Caki2 (cell line): ENCODE measurements around the gene TIGD3. TPM values are rescaled to one million over a fixed set of nuclear protein-coding genes. Genes with fewer than 3 reads are reported as not detected.

Source experiments
- DNase-seq: peaks from one replicate; pipeline ENCODE4 v3.0.0-alpha.2; 2015; ENCODE audit warnings: low read depth
- in situ Hi-C: cut with HindIII; loops from 2 replicates; pipeline ENCODE4 v1.10.0; 2016; ENCODE audit warnings: low sequenced_read_pairs, low pct_unique_long_range_greater_than_20kb, mixed read lengths
- total RNA-seq: library from RNA; depleted of rRNA; stranded (reverse); fragments of >200 nt; shearing (Covaris generic); gene quantifications from 2 replicates; pipeline ENCODE4 v1.2.3, GENCODE V29; 2014; ENCODE audit warnings: low replicate concordance

The TIGD3 gene
- total RNA-seq, 1 experiment from 2014 or later = 1.5 TPM

DNA sequence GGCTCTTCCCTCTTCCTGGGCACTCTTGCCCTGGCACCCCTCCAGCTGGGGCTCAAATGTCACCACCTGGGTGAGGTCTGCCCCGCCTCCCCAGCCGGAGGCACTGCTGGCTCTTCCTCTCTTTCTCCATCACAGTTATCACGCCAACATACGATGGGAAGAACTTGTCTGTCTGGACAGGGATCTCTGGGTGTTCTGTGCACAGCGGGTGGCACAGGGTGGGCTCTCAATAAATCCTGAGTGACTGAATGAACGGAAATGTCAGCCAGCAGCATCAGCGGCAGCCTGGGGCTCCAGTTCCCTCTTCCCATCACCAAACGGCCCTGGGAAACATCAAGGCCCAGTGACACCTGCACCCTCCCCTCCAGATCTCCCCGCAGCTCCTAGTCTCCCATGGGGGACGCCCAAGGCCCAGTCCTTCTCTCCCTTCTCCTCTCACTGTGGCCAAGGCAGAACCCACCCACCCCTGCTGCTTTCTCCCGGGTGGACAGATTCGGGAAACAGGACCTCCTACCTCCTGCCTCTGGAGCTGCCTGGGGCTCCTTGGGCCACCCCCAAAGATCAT lies 28.3 kb downstream of the TIGD3 start:
- in situ Hi-C loops = no loop called here
- no peak for DNase-seq

DNA sequence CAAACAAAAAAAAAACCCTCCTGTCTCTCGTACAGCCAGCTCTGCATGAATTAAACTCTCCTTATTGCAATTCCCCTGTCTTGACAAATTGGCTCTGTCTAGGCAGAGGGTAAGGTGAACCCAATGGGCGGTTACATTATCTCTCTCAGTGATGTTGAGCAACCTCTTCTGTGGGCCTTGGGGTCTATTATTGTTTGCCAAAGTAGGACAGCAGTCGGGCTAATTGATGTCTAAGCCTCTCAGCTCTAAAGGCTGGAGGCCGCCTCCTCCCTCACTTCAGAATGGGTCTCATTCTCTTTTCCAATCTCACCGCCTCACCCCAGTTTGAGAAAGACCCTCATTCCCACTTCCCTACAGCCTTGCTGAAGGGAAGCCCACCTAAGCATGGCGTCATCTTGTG lies 29.2 kb downstream of the TIGD3 start:
- in situ Hi-C loops = no loop called here
- no peak for DNase-seq

DNA sequence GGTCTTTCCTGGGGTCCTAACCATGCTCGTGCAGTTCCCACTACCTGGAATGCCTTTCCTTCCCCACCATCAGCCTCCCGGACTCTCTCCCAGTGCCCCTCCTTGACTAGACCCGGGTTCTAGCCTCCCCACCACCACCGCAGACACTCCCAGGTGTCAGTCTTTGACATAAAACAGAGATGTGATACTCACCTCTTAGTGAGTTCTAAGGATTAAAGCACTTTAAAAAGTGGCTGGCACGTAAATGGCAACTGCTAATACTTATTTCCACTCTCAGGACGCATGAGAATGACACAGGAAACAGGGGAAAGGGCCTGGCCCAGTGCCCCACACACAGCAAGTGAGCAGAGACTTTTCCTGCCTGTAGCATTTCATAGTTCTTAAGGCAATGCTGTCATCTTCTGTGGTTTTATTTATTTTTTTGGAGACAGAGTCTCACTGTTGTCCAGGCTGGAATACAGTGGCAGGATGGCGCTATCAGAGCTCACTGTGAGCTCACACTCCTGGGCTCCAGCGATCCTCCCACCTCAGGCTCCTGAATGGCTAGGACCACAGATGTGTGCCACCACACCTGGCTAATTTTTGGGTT lies 29.8 kb downstream of the TIGD3 start:
- in situ Hi-C loops = no loop called here
- DNase-seq = no peak

DNA sequence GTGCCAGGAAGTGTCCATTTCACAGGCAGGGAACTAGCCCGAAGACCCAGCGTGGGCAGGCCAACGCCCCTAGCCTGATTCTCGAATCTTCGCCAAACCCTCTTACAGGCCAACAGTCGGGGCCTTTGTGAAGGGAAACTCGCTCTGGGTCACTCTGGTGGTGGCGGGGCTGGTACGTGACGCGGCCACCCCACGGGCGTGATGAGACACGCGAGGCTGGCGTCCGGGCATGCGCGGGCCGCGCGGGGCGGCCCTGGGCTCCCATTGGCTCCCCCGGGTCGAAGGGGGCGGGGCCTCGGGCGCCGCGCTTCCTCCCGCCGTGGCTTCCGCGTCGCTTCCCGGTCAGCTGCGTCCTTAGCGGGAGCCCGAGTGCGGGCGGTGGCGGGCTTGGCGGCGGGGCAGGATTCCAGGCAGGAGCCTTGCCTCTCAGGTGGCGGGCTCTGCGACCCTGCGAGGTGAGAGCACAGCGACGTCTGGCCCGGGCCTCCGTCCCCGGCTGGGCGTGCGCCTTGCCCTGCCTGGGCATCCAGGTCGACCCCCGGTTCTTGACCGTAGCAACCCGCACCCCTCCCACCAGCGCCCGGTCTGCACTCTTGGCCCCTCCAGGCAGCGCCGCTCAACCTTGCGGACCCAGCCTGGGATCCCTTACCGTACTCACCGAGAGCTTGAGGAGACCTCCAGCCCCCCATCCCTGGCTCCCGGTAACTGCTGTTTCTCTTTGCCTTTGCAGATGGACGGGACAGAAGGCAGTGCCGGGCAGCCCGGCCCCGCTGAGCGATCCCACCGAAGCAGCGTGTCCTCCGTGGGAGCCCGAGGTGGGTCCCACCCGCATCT lies 32.0 kb downstream of the TIGD3 start, which contains the start of gene FRMD8:
Gene FRMD8, plus strand, starts transcription at position 331 of the 834 bp plus-strand sequence. Its CDS starts 400 bp downstream, at position 731.
- in situ Hi-C loops = no loop called here
- DNase-seq = peak; percentile 67

DNA sequence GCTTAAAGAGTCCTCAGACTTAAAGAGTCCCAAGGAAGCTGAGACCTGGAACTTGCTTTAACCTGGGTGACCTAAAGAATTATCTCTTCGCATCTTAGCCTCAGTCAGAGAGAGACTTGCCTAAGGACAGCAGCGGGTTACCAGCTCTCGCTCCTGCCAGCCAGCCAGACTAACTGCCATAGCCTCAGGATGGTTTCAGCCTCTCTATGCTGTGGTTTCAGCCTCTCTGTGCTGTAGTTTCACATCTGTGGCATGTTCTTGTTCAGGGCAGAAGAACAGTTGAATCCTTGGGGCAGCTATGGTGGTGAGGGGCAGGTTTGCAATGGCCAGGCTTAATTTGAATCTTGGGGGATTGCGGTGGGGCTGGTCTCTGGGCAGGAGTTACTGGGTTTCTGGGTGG lies 34.2 kb downstream of the TIGD3 start:
- DNase-seq = no peak
- in situ Hi-C loops = no loop called here

DNA sequence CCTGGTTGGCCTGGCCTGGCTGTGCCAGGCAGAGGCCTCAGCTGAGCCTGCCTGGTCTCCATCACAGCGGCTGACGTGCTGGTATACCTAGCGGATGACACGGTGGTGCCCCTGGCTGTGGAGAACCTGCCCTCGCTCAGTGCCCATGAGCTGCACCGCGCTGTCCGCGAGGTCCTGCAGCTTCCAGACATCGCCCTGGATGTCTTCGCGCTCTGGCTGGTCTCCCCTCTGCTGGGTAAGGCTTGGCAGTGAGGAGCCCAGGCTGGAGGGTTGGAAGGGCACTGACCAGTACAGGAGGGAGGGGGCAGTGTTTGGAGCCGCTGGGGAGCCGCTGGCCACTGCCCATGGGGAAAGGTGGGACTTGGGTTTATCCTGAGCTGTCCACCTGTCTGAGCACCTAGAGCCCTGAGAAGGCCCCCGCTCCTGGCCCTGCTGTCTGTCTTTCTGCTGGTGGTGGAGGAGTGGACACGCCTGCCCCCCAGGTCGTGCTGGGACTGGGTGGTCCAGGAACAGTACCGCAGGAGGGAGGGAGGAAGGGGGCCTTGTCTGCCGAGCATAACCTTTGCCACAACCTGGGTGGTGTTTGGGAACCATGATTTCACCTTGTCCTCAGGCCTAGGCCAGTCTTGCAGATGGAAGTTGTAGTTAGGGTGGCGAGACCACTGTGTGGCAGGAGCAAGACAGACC lies 34.9 kb downstream of the TIGD3 start:
- in situ Hi-C loops = no loop called here

DNA sequence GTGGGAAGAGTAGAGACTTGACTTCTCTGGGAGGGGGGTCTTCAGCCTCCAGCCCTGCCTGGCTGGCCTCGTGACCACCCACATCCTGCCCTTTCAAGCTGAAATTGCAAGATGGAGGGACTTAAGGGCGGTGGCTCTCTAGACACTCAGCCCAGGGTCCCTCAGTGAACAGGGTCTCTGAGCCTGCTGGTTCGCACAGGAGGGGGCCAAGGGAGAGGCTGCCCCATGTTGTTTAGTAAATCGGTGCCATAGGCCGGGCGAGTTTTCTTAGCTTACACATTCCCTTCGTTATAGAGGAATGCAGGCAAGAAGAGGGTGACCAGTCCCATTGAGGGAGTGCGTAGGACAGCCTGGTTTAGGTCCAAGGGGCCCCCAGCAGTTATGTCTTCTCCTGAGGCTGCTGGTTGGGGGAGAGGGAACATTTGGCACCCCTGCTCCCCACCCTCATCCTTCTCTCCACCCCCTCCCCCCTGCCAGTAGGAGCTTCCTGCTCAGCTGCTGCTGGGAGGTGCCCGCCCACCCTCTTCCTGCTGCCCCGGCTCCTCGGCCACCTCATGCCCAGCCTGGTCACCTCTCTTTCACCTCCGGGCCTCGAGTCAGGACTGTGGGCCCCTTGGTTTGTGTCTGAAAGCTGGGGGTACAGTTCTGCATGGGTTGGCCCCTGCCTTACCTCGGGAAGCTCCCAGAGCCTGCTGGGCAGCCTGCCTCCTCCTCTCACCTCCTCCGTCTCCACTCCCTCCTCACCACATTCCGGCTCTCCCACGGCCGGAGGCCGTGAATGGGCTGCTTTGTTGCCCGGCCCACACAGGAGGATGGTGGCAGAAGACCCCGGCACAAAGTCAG lies 35.8 kb downstream of the TIGD3 start:
- DNase-seq = no peak
- in situ Hi-C loops = no loop called here

More for the DNA sequence above, 34.9 kb downstream of the TIGD3 start:
- no peak for DNase-seq

DNA sequence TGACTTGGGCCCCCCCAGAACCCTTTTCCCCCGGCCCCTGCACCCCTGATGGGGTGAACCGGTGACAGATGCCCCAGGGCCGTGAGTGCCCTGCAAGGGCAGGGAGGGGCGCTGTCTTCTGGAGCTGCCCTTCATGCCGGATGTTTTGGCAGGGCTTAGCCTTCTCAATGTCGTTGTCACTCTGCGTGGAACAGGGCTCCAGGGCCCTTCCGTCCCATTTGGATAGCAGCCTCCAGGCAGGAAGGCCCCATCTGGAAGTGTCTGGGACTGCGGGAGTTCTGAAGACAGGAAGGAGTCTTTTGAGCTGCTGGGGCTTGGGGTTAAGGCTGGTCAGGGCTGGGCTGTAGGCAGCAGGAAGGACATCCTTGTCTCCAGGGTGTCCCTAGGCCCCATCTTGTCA lies 36.4 kb downstream of the TIGD3 start:
- in situ Hi-C loops = no loop called here

DNA sequence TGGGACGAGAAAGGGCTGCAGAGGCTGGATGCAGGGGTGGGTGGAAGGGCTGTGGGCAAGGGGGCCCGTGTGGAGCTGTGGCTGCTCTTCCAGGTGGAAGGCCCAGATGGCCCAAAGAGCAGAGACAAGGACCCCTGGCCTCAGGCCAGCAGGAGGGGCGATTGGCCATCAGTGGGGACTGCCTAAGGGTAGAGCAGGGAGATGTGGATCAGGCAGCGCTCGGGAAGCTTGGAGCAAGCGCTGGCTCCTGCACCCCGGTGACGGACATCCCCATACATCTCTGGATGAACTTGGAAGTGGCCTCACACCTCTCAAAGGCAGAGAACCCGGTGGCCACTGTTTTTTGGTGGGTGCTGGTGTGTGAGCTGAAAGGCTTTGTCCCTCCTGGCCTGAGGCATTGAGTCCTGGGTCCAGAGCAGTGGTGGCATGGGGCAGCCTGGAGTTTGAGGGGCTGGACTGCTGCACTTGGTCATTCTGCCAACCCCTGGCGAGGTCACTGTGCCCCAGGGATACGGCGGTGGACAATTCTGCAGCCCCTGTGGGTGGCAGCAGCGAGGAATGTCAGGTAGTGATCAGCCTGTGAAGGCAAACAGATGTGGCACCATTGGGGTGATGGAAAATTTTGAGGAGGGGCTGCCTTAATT lies 37.8 kb downstream of the TIGD3 start:
- in situ Hi-C loops = no loop called here
- DNase-seq = no peak

More for the DNA sequence above, 36.4 kb downstream of the TIGD3 start:
- DNase-seq = no peak

DNA sequence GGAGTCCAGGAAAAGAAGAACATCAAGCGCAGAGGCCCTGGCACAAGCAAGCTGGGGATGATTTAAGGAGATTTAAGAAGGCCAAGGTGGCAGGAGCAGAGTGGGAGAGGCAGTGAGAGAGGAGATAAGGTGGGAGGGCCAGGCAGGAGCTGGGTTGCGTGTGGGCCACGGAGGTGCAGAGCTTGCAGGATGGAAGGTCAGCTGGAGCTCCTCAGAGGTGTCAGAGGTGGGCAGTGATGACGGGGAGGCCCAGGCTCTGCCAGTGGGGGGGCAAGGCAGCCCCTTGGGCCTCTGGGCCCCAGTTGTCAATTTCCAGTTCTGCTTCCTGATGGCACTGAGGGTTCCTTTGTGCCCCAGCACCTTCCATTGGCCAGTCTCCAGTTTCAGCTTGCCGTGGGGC lies 38.3 kb downstream of the TIGD3 start:
- in situ Hi-C loops = no loop called here
- no peak for DNase-seq

DNA sequence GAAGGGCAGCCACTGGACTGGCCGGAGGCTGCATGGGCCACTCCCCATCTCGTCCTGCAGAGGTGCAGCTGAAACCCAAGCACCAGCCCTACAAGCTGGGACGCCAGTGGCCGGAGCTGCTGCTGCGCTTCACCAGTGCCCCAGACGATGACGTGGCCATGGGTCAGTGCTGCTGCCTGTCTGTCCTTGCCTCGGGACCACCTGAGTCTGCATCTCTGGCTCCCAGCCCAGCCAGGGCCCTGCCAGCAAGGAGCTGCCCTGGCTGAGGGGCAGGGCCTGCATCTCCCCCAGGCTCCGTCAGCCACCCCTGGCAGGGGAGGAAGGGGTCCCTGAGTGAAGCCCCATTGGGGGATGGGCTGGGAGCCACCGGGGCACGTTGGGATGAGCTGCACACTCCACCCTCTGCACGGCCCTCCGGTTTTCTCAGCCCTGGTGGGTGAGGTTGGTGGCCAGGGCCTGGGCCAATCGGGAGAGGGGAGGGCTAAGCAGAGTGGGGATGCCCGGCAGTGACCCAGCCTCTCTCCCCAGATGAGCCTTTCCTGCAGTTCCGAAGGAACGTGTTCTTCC lies 39.0 kb downstream of the TIGD3 start:
- in situ Hi-C loops = no loop called here

DNA sequence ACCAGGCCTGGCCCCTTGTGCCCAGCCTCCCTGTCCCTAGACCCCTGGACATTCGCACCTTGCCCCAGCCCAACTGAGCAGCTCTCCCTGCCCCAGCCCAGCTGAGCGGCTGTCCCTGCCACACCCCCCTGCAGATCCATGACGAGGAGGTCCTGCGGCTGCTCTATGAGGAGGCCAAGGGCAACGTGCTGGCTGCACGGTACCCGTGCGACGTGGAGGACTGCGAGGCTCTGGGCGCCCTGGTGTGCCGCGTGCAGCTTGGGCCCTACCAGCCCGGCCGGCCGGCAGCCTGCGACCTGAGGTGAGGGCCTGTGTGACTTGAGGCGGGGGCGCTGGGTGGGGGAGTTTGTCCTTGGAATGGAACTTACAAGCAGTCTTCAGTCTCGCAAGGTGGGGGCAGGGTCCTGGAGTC lies 39.6 kb downstream of the TIGD3 start:
- DNase-seq = no peak
- in situ Hi-C loops = no loop called here

More for the DNA sequence above, 39.0 kb downstream of the TIGD3 start:
- no peak for DNase-seq

DNA sequence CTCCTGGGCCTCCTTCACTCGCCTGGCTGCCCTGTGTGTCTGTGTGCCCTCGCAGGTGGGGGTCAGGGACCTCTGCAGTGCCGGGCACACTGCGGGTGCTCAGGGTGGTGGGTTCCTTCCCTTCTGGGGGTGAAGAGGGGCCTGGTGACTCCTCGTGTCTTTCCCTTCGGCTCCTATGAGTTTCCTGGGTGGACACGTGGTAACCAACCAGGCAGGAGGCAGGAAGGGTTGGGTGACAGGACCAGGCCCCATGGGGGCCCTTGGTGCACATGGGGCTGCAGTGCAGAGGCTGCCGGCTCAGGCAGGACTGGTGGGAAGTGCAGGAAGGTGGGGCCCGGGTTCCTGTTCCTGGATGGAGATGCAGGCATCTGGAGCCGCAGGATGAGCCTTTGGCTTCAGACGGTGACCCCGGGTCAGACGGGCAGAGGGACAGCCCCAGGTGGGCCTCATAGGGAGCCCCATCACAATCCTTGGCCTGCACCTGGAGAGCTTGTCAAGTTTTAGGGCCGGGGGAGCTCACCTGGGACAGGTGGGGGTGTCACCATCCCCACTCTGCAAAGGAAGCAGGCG lies 41.5 kb downstream of the TIGD3 start:
- in situ Hi-C loops = no loop called here
- DNase-seq = no peak

DNA sequence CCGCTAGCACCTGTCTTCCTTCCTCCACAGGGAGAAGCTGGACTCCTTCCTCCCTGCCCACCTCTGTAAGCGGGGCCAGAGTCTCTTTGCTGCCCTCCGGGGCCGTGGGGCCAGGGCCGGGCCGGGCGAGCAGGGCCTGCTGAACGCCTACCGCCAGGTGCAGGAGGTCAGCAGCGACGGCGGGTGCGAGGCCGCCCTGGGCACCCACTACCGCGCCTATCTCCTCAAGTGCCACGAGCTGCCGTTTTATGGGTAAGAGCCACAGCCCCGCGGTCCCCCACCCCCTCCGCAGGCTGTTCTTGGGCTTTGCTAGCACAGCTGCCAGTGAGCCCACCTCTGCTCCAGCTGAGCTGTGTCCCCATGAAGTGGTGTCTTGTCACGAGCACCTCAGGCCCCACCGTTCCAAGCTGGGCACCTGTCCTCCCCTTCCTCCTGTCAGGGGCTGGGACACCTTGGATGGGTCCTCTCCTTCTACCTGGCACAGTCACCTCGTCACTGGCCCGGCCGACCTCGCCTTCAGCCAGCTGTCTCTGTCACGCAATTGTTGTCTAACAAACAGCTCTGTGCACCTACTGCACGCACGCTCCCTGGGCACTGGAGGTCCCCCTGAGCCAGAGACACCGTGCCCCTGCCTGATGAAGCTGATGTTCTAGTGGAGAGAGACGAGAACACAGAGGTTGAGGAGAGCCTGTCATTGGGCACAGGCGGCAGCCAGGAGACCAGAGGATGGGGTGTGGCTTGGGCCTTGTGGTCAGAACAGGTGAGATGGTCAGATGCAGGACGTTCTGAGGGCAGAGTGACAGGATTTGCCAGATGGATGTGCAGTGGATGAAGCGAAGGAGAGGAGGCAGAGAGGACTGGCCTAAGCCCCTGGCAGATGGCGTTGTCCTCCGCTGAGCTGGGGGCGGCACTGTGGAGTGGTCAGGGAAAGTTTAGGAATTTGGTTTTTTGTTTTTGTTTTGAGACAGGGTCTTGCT lies 42.5 kb downstream of the TIGD3 start:
- in situ Hi-C loops = no loop called here
- no peak for DNase-seq

DNA sequence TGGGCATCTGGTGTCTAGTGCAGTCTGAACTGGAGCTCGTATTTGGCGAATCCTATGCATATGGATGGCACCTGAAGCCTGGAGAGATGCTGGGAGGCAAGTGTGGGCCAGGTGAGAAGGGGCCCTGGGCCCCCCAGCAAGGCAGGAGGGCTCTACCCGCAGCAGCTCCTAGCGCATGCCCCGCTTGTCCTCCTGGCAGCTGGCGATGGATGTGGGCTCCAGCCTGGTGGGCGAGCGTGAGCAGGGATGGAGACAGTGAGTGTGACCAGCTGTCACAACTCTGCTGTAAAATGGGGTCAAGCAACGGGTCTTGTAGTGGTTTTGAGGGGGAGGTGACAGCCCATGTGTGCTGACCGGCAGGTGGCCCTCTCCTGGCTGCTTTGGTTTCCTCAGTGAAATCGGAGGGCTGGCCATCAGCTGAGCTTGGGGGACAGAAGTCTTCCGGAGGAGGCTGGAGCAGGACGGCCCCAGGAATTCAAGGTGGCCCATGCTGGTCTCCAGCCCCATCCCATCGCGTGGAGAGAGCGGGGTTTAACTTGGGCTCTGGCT lies 43.9 kb downstream of the TIGD3 start:
- in situ Hi-C loops = no loop called here
- DNase-seq = no peak

DNA sequence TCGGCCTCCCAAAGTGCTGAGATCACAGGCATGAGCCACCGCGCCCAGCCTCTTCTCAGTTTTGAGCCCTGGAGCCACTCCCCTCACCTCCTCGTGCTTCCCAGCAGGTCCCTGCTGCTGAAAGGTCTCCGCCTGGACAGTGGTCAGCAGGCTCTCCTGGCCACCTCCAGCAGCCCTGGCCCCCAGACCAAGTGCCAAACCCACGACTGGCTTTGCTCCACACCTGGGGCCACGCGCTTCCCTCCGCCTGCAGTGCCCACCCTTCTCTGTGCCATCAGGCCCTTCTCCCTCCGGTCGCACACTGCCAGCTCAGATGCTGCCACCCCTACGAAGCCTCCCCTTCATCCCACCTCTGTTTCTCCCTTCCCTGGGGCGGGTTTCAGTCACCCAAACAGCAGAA lies 44.7 kb downstream of the TIGD3 start:
- in situ Hi-C loops = no loop called here
- no peak for DNase-seq
